Measurements from ENCODE around the gene SLC22A17.

DNA sequence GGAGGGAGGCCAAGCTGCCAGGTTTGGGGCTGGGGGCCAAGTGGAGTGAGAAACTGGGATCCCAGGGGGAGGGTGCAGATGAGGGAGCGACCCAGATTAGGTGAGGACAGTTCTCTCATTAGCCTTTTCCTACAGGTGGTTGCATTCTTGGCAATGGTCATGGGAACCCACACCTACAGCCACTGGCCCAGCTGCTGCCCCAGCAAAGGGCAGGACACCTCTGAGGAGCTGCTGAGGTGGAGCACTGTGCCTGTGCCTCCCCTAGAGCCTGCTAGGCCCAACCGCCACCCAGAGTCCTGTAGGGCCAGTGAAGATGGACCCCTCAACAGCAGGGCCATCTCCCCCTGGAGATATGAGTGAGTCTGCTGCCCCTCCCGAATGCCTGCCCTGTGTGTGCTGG is 20.4 kb upstream of the SLC22A17 start:
- no peak for TF ChIP-seq FOXA1 (IDR thresholded peaks at IDR 0.05)
- TF ChIP-seq SP1 (IDR thresholded peaks at IDR 0.05): no peak
- no peak for TF ChIP-seq BHLHE40 (IDR thresholded peaks at IDR 0.05; ENCODE audit: borderline replicate concordance)
- no peak for TF ChIP-seq FOXK2 (IDR thresholded peaks at IDR 0.05)
- TF ChIP-seq ZNF384 (IDR thresholded peaks at IDR 0.05): no peak

Data from HEK293T (cell line).